Measurements from ENCODE around the gene BCL7C. TPM values are rescaled to one million over a fixed set of nuclear protein-coding genes. Genes with fewer than 3 reads are reported as not detected.

BCL7C gene
- total RNA-seq, 1 experiment from 2014 or later, result 33.9 TPM

GRCh38 chr16:30895627-30896260, 1.9 kb upstream of the BCL7C start:
- peak overlapping the region; percentile 75 for H3K4me3 Mint-ChIP-seq (ENCODE audit: unreplicated experiment)

GRCh38 chr16:30894540-30895368, 877 bp upstream of the BCL7C start:
- Mint-ChIP-seq H3K4me3 (ENCODE audit: unreplicated experiment) (peak overlapping the region; percentile 75), H3K27me3 (ENCODE audit: insufficient read depth, unreplicated experiment) (no peaks in the 10 kb centered on the region), H3K9me3 (ENCODE audit: unreplicated experiment) (no peaks in the 10 kb centered on the region), H3K36me3 (ENCODE audit: insufficient read depth, unreplicated experiment) (peaks cover 11% of the 10 kb centered on the region), H3K27ac (ENCODE audit: low read depth, unreplicated experiment) (peak overlapping the region; percentile 77), H3K4me1 (ENCODE audit: insufficient read depth, unreplicated experiment) (peaks cover 31% of the 10 kb centered on the region)
- DNase-seq (ENCODE audit: unreplicated experiment), result peak; percentile 65
- no peak for TF ChIP-seq CTCF (IDR thresholded peaks at IDR 0.05; ENCODE audit: unreplicated experiment)
- ChIA-PET POLR2A (interaction anchor here (0.6 to 3.6 kb wide), 10 partner anchors 10 to 564 kb away, joined by 3 to 24 read pairs (median 4); partner anchors contain the start of gene PHKG2), CTCF (interaction anchor here (0.7 to 1.5 kb wide), 4 partner anchors 27 to 125 kb away, joined by 3 to 5 read pairs (median 4); no protein-coding TSS in a partner anchor)
- BruUV-seq (replicated peaks), result TSS peak; percentile 77
- intact Hi-C loops (cut with micrococcal nuclease), result loop anchor here (2.0 to 5.0 kb wide), 3 partner anchors 28 to 197 kb away; partner anchors contain the start of genes FBXL19 and SRCAP

More at GRCh38 chr16:30895627-30896260, 1.9 kb upstream of the BCL7C start:
- TF ChIP-seq CTCF (IDR thresholded peaks at IDR 0.05; ENCODE audit: unreplicated experiment), result no peak
- Mint-ChIP-seq H3K9me3 (ENCODE audit: unreplicated experiment) (no peaks in the 10 kb centered on the region), H3K27me3 (ENCODE audit: insufficient read depth, unreplicated experiment) (no peaks in the 10 kb centered on the region), H3K27ac (ENCODE audit: low read depth, unreplicated experiment) (peak overlapping the region; percentile 96), H3K4me1 (ENCODE audit: insufficient read depth, unreplicated experiment) (peaks cover 31% of the 10 kb centered on the region), H3K36me3 (ENCODE audit: insufficient read depth, unreplicated experiment) (peaks cover 1% of the 10 kb centered on the region)
- POLR2A ChIA-PET, result interaction anchor here (0.5 to 3.6 kb wide), 17 partner anchors 17 to 563 kb away, joined by 3 to 24 read pairs (median 4); partner anchors contain the start of gene PHKG2
- CTCF ChIA-PET, result interaction anchor here (0.6 to 1.9 kb wide), 8 partner anchors 10 to 81 kb away, joined by 3 to 6 read pairs (median 4); no protein-coding TSS in a partner anchor
- intact Hi-C loops (cut with micrococcal nuclease), result loop anchor here (2.0 to 5.0 kb wide), 3 partner anchors 27 to 198 kb away; partner anchors contain the start of genes FBXL19 and SRCAP
- no TSS peak for BruUV-seq (replicated peaks)
- DNase-seq (ENCODE audit: unreplicated experiment), result no peak

- no TSS peak for BruUV-seq (replicated peaks)
- intact Hi-C loops (cut with micrococcal nuclease), result no loop called here
- ChIA-PET POLR2A (interaction anchor here (0.6 to 5.1 kb wide), 8 partner anchors 9 to 133 kb away, joined by 3 to 36 read pairs (median 4); no protein-coding TSS in a partner anchor), CTCF (interaction anchor here (0.7 to 3.6 kb wide), 5 partner anchors 8 to 54 kb away, joined by 3 to 13 read pairs (median 6); no protein-coding TSS in a partner anchor)
- Mint-ChIP-seq H3K27ac (ENCODE audit: low read depth, unreplicated experiment) (peak overlapping the region; percentile 80), H3K4me3 (ENCODE audit: unreplicated experiment) (peak overlapping the region; percentile 75), H3K27me3 (ENCODE audit: insufficient read depth, unreplicated experiment) (no peaks in the 10 kb centered on the region), H3K9me3 (ENCODE audit: unreplicated experiment) (no peaks in the 10 kb centered on the region), H3K36me3 (ENCODE audit: insufficient read depth, unreplicated experiment) (peaks cover 20% of the 10 kb centered on the region), H3K4me1 (ENCODE audit: insufficient read depth, unreplicated experiment) (peaks cover 31% of the 10 kb centered on the region)
- TF ChIP-seq CTCF (IDR thresholded peaks at IDR 0.05; ENCODE audit: unreplicated experiment), result no peak
- DNase-seq (ENCODE audit: unreplicated experiment), result no peak
Observed at GRCh38 chr16:30893417-30893743, 497 bp downstream of the BCL7C start.

All from MCF 10A (cell line).